K562 (cell line): ENCODE results near the gene EXOC6. TPM values are rescaled to one million over a fixed set of nuclear protein-coding genes. Genes with fewer than 3 reads are reported as not detected.

Experiments
- CBFA2T3 ChIP-seq: fragments of 450-650 bp; IDR thresholded peaks from 2 replicates; pipeline ENCODE4 v1.6.1; 2017
- DPF2 ChIP-seq: fragments of 450-650 bp; IDR thresholded peaks from 2 replicates; pipeline ENCODE4 v1.6.1; 2016
- GATAD2A ChIP-seq: fragments of 450-650 bp; IDR thresholded peaks from 2 replicates; pipeline ENCODE4 v1.6.1; 2017
- HDAC6 ChIP-seq: IDR thresholded peaks from 2 replicates; pipeline ENCODE4 v1.6.1; 2012; ENCODE audit warnings: low read depth, mild to moderate bottlenecking, control low read depth, inconsistent platforms, low read length, moderate library complexity
- HMGN3 ChIP-seq: IDR thresholded peaks from 2 replicates; pipeline ENCODE4 v1.6.1; 2011; ENCODE audit warnings: borderline replicate concordance, low read depth, mild to moderate bottlenecking, mixed read lengths, low read length; ENCODE audit not compliant: insufficient read length; ENCODE audit errors: extremely low read depth
- NCOA2 ChIP-seq, 2 experiments: fragments of 450-650 bp; IDR thresholded peaks; 2 replicates each; pipeline ENCODE4 v1.6.1; 2018; ENCODE audit warnings: mild to moderate bottlenecking in 2 of 2, moderate library complexity in 1 of 2; ENCODE audit not compliant: partially characterized antibody in 2 of 2
- RBM17 ChIP-seq: fragments of 200-400 bp; formaldehyde crosslinking; IDR thresholded peaks from 2 replicates; pipeline ENCODE4 v1.6.1; 2017; ENCODE audit warnings: low read depth, mild to moderate bottlenecking, low read length, borderline replicate concordance
- TCFL5 ChIP-seq: fragments of 250-450 bp; sonication (Bioruptor Pico); conservative IDR thresholded peaks from 2 replicates; pipeline ENCODE4 v1.6.1; 2021; ENCODE audit warnings: mild to moderate bottlenecking, moderate library complexity, matching md5 sums
- ZFP30 ChIP-seq: fragments of 250-450 bp; sonication (Bioruptor Pico); IDR thresholded peaks from 2 replicates; pipeline ENCODE4 v1.8.0; 2022; ENCODE audit warnings: moderate library complexity, mild to moderate bottlenecking, inconsistent platforms, borderline replicate concordance
- polyA plus RNA-seq, 8 experiments: library from polyadenylated mRNA; depleted of rRNA in 4 of 8; stranded (reverse) in 5 of 8; unstranded in 3 of 8; fragments of >200 nt; fragmentation: Nextera tagmentation in 2 of 8; fragmentation: Illumina TruSeq in 1 of 8; extraction: Ambion mirVana in 2 of 8; extraction: Trizol in 1 of 8; gene quantifications; 2 replicates each; pipeline versions ENCODE4 v1.2.1 to v1.2.3, GENCODE V29; 2011 to 2014; ENCODE audit warnings: inconsistent platforms in 1 of 8, missing spikeins in 1 of 8
- total RNA-seq, 7 experiments: library from RNA; depleted of rRNA in 6 of 7; stranded (reverse); fragments of >200 nt in 6 of 7; fragmentation: Illumina TruSeq in 2 of 7; extraction: Trizol in 2 of 7; gene quantifications; 2 replicates each; pipeline versions ENCODE4 v1.2.1 to v1.2.3, GENCODE V29; 2011 to 2021; ENCODE audit warnings: low replicate concordance in 1 of 7
- TF ChIP-seq, protein P1 (sequence below), 2 experiments: fragments of 450-650 bp; conservative IDR thresholded peaks; 2 replicates each; pipeline ENCODE4 v1.6.1; 2017; ENCODE audit warnings: mild to moderate bottlenecking in 2 of 2, moderate library complexity in 2 of 2
- TF ChIP-seq, protein P2 (sequence below), 2 experiments: fragments of 150-350 bp in 1 of 2; IDR thresholded peaks; 2 replicates each; pipeline ENCODE4 v1.6.1; 2012 to 2016; ENCODE audit warnings: low read depth in 2 of 2, low read length in 2 of 2, mild to moderate bottlenecking in 1 of 2, moderate library complexity in 1 of 2
- TF ChIP-seq, protein P3 (sequence below): fragments of 200-800 bp; sonication (Bioruptor generic); IDR thresholded peaks from 2 replicates; pipeline ENCODE4 v1.6.1; 2016; ENCODE audit warnings: missing genetic modification characterization, missing compliant biosample characterization
- TF ChIP-seq, protein P4 (sequence below): fragments of 450-650 bp; IDR thresholded peaks from 2 replicates; pipeline ENCODE4 v1.6.1; 2017; ENCODE audit warnings: antibody characterized with exemption, mild to moderate bottlenecking

EXOC6 gene
- total and polyA plus RNA-seq, 9 of the 15 experiments (the other 6 are each of a cell fraction or from before 2014, with no cell fraction given) = 13.9 to 42.8 (median 24.9) TPM

DNA sequence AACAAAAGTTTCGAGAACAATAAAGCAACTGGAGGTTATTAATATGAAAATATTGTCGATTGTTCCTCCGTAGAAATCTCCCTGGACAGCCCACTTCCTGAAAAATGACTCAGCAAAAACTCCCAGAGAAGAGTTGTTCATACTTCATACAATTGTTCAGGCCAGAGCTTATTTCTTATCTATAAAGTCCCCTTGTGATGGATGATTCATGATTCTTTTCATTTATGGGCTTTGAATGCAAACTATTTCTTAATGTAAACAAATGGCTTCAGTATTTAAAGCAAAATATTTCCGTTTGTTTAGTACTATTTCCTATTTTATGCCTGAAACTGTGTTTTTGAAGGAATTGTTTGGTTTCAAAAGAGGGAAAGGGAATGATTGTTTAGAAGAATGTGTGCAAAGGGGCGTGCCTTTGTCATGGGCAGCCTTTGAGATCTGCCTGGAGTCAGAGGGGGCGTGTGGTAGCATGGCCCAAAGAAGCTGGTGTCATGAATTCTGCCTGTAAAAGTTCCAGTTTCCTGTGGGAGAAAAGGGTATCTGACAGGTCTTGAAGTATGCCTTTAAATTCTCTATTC is 26.2 kb upstream of the EXOC6 start (continued):
- TF ChIP-seq HMGN3 = no peak
- TF ChIP-seq NCOA2 (IDR thresholded peaks at IDR 0.05; ENCODE audit: partially characterized antibody in 2 of 2) = no peak
- TF ChIP-seq, protein P1, sequence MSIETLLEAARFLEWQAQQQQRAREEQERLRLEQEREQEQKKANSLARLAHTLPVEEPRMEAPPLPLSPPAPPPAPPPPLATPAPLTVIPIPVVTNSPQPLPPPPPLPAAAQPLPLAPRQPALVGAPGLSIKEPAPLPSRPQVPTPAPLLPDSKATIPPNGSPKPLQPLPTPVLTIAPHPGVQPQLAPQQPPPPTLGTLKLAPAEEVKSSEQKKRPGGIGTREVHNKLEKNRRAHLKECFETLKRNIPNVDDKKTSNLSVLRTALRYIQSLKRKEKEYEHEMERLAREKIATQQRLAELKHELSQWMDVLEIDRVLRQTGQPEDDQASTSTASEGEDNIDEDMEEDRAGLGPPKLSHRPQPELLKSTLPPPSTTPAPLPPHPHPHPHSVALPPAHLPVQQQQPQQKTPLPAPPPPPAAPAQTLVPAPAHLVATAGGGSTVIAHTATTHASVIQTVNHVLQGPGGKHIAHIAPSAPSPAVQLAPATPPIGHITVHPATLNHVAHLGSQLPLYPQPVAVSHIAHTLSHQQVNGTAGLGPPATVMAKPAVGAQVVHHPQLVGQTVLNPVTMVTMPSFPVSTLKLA (conservative IDR thresholded peaks at IDR 0.05) = peak in 1 of 2 experiments; percentile 46; a peak in 2 of 4 replicates
- no peak for TF ChIP-seq HDAC6
- TF ChIP-seq, protein P2, sequence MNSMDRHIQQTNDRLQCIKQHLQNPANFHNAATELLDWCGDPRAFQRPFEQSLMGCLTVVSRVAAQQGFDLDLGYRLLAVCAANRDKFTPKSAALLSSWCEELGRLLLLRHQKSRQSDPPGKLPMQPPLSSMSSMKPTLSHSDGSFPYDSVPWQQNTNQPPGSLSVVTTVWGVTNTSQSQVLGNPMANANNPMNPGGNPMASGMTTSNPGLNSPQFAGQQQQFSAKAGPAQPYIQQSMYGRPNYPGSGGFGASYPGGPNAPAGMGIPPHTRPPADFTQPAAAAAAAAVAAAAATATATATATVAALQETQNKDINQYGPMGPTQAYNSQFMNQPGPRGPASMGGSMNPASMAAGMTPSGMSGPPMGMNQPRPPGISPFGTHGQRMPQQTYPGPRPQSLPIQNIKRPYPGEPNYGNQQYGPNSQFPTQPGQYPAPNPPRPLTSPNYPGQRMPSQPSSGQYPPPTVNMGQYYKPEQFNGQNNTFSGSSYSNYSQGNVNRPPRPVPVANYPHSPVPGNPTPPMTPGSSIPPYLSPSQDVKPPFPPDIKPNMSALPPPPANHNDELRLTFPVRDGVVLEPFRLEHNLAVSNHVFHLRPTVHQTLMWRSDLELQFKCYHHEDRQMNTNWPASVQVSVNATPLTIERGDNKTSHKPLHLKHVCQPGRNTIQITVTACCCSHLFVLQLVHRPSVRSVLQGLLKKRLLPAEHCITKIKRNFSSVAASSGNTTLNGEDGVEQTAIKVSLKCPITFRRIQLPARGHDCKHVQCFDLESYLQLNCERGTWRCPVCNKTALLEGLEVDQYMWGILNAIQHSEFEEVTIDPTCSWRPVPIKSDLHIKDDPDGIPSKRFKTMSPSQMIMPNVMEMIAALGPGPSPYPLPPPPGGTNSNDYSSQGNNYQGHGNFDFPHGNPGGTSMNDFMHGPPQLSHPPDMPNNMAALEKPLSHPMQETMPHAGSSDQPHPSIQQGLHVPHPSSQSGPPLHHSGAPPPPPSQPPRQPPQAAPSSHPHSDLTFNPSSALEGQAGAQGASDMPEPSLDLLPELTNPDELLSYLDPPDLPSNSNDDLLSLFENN (IDR thresholded peaks at IDR 0.05; ENCODE audit: low read depth in 2 of 2, low read length in 2 of 2) = no peak
- TF ChIP-seq TCFL5 (CRISPR knock-in tag) = no peak
- TF ChIP-seq, protein P3, sequence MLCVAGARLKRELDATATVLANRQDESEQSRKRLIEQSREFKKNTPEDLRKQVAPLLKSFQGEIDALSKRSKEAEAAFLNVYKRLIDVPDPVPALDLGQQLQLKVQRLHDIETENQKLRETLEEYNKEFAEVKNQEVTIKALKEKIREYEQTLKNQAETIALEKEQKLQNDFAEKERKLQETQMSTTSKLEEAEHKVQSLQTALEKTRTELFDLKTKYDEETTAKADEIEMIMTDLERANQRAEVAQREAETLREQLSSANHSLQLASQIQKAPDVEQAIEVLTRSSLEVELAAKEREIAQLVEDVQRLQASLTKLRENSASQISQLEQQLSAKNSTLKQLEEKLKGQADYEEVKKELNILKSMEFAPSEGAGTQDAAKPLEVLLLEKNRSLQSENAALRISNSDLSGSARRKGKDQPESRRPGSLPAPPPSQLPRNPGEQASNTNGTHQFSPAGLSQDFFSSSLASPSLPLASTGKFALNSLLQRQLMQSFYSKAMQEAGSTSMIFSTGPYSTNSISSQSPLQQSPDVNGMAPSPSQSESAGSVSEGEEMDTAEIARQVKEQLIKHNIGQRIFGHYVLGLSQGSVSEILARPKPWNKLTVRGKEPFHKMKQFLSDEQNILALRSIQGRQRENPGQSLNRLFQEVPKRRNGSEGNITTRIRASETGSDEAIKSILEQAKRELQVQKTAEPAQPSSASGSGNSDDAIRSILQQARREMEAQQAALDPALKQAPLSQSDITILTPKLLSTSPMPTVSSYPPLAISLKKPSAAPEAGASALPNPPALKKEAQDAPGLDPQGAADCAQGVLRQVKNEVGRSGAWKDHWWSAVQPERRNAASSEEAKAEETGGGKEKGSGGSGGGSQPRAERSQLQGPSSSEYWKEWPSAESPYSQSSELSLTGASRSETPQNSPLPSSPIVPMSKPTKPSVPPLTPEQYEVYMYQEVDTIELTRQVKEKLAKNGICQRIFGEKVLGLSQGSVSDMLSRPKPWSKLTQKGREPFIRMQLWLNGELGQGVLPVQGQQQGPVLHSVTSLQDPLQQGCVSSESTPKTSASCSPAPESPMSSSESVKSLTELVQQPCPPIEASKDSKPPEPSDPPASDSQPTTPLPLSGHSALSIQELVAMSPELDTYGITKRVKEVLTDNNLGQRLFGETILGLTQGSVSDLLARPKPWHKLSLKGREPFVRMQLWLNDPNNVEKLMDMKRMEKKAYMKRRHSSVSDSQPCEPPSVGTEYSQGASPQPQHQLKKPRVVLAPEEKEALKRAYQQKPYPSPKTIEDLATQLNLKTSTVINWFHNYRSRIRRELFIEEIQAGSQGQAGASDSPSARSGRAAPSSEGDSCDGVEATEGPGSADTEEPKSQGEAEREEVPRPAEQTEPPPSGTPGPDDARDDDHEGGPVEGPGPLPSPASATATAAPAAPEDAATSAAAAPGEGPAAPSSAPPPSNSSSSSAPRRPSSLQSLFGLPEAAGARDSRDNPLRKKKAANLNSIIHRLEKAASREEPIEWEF (CRISPR knock-in tag) = no peak
- no peak for TF ChIP-seq GATAD2A
- TF ChIP-seq ZFP30 (CRISPR knock-in tag) = no peak
- peak; percentile 53 for TF ChIP-seq CBFA2T3
- TF ChIP-seq, protein P4, sequence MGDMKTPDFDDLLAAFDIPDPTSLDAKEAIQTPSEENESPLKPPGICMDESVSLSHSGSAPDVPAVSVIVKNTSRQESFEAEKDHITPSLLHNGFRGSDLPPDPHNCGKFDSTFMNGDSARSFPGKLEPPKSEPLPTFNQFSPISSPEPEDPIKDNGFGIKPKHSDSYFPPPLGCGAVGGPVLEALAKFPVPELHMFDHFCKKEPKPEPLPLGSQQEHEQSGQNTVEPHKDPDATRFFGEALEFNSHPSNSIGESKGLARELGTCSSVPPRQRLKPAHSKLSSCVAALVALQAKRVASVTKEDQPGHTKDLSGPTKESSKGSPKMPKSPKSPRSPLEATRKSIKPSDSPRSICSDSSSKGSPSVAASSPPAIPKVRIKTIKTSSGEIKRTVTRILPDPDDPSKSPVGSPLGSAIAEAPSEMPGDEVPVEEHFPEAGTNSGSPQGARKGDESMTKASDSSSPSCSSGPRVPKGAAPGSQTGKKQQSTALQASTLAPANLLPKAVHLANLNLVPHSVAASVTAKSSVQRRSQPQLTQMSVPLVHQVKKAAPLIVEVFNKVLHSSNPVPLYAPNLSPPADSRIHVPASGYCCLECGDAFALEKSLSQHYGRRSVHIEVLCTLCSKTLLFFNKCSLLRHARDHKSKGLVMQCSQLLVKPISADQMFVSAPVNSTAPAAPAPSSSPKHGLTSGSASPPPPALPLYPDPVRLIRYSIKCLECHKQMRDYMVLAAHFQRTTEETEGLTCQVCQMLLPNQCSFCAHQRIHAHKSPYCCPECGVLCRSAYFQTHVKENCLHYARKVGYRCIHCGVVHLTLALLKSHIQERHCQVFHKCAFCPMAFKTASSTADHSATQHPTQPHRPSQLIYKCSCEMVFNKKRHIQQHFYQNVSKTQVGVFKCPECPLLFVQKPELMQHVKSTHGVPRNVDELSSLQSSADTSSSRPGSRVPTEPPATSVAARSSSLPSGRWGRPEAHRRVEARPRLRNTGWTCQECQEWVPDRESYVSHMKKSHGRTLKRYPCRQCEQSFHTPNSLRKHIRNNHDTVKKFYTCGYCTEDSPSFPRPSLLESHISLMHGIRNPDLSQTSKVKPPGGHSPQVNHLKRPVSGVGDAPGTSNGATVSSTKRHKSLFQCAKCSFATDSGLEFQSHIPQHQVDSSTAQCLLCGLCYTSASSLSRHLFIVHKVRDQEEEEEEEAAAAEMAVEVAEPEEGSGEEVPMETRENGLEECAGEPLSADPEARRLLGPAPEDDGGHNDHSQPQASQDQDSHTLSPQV = peak; percentile 81
- peak; percentile 91 for TF ChIP-seq DPF2
- TF ChIP-seq RBM17 = no peak
